B cell (primary cell): Measurements from ENCODE around the gene CDH13. TPM values are rescaled to one million over a fixed set of nuclear protein-coding genes. Genes with fewer than 3 reads are reported as not detected.

ENCODE experiments used
- ATAC-seq: fragments of 200-7000 bp; cut with Tn5 transposase; one replicate; pipeline ENCODE4 v1.10.0; 2021; ENCODE audit warnings: low read depth, mild to moderate bottlenecking, moderate number of reproducible peaks, moderate library complexity
- CTCF ChIA-PET: fragments of 350-600 bp; sonication (Branson Sonifier 250); formaldehyde crosslinking; loops from one replicate; lab custom pipeline; 2021; ENCODE audit warnings: antibody characterized with exemption, inconsistent platforms; lab: Charles Lee
- POLR2A ChIA-PET: fragments of 350-600 bp; sonication (Branson Sonifier 250); formaldehyde crosslinking; loops from one replicate; lab custom pipeline; 2021; ENCODE audit warnings: antibody characterized with exemption; lab: Charles Lee
- DNase-seq: peaks from one replicate; pipeline ENCODE4 v3.0.0; 2013
- H2AFZ ChIP-seq: 2 replicates; pipeline ENCODE4 v1.6.1; 2012; ENCODE audit warnings: mild to moderate bottlenecking, low read depth, low read length; ENCODE audit not compliant: insufficient read depth, poor library complexity, severe bottlenecking
- H3K27ac ChIP-seq, 2 donors: 1 replicate in 1 of 2; 2 replicates in 1 of 2; pipeline ENCODE4 v1.5.1; 2012 to 2013; ENCODE audit warnings: low read length in 2 of 2, mild to moderate bottlenecking in 2 of 2, moderate library complexity in 1 of 2
- H3K27me3 ChIP-seq, 4 experiments: fragments of 200-600 bp in 1 of 4; sonication (generic) in 1 of 4; replicated peaks in 1 of 4; 1 replicate in 2 of 4; 2 replicates in 2 of 4; pipeline versions ENCODE4 v1.6.1 to v1.7.0; 2013 to 2016; ENCODE audit warnings: low read length in 3 of 4, mild to moderate bottlenecking in 2 of 4, mixed read lengths in 1 of 4, moderate library complexity in 1 of 4; ENCODE audit not compliant: insufficient read depth in 4 of 4, control insufficient read depth in 3 of 4; ENCODE audit errors: control extremely low read depth in 1 of 4
- H3K36me3 ChIP-seq, 2 experiments: replicated peaks in 1 of 2; 1 replicate in 1 of 2; 2 replicates in 1 of 2; pipeline versions ENCODE4 v1.6.1 to v1.7.1; 2013; ENCODE audit warnings: low read length in 1 of 2; ENCODE audit not compliant: insufficient read depth in 2 of 2, control insufficient read depth in 1 of 2; ENCODE audit errors: control extremely low read depth in 1 of 2, extremely low read depth in 1 of 2
- H3K4me1 ChIP-seq, 2 donors: fragments of 200-600 bp in 1 of 2; sonication (generic) in 1 of 2; 1 replicate in 1 of 2; 2 replicates in 1 of 2; pipeline versions ENCODE4 v1.5.1 to v1.6.1; 2013 to 2017; ENCODE audit warnings: low read length in 2 of 2; ENCODE audit not compliant: control insufficient read depth in 2 of 2, insufficient read depth in 2 of 2
- H3K4me2 ChIP-seq: replicated peaks from 2 replicates; pipeline ENCODE3; 2012; ENCODE audit warnings: mild to moderate bottlenecking, low read depth, low read length; ENCODE audit not compliant: poor library complexity, severe bottlenecking
- H3K4me3 ChIP-seq, 5 experiments: fragments of 200-600 bp in 1 of 5; sonication (generic) in 1 of 5; 1 replicate in 3 of 5; 2 replicates in 2 of 5; pipeline versions ENCODE4 v1.5.1 to v1.7.0; 2011 to 2016; ENCODE audit warnings: low read length in 4 of 5, mild to moderate bottlenecking in 4 of 5, low read depth in 2 of 5, control low read depth in 1 of 5, moderate library complexity in 1 of 5; ENCODE audit not compliant: insufficient read depth in 1 of 5; ENCODE audit errors: control extremely low read depth in 1 of 5, extremely low read depth in 1 of 5
- H3K79me2 ChIP-seq: fragments of 200-600 bp; sonication (generic); one replicate; pipeline ENCODE4 v1.6.0; 2016; ENCODE audit warnings: low read length; ENCODE audit not compliant: control insufficient read depth, insufficient read depth
- H3K9ac ChIP-seq: fragments of 200-600 bp; sonication (generic); 2 replicates; pipeline ENCODE4 v1.6.1; 2017; ENCODE audit warnings: mild to moderate bottlenecking, low read length, moderate library complexity
- H3K9me3 ChIP-seq, 3 donors: one replicate each; pipeline versions ENCODE4 v1.6.1 to v1.7.1; 2013; ENCODE audit warnings: low read length in 2 of 3; ENCODE audit not compliant: control insufficient read depth in 2 of 3, insufficient read depth in 1 of 3; ENCODE audit errors: control extremely low read depth in 1 of 3
- H4K20me1 ChIP-seq: 2 replicates; pipeline ENCODE4 v1.6.0; 2012; ENCODE audit warnings: mild to moderate bottlenecking, low read length; ENCODE audit not compliant: insufficient read depth, control insufficient read depth, poor library complexity, severe bottlenecking
- H3K27ac Mint-ChIP-seq: one replicate; pipeline ENCODE4 v1.8.0; 2021; ENCODE audit warnings: mixed read lengths
- H3K27me3 Mint-ChIP-seq: one replicate; pipeline ENCODE4 v1.8.0; 2021; ENCODE audit warnings: mixed read lengths
- H3K4me1 Mint-ChIP-seq: one replicate; pipeline ENCODE4 v1.8.0; 2021; ENCODE audit warnings: mixed read lengths
- H3K4me3 Mint-ChIP-seq: one replicate; pipeline ENCODE4 v1.8.0; 2021; ENCODE audit warnings: mixed read lengths
- H3K9me3 Mint-ChIP-seq: one replicate; pipeline ENCODE4 v1.8.0; 2022; ENCODE audit warnings: mixed read lengths; ENCODE audit not compliant: insufficient read depth
- CTCF ChIP-seq: fragments of 200-600 bp; IDR thresholded peaks from one replicate; pipeline ENCODE4 v1.8.0; 2022; ENCODE audit warnings: antibody characterized with exemption, mild to moderate bottlenecking
- EZH2 ChIP-seq: IDR thresholded peaks from 2 replicates; pipeline ENCODE4 v1.6.1; 2012; ENCODE audit warnings: borderline replicate concordance, low read depth, mild to moderate bottlenecking, moderate library complexity, low read length; ENCODE audit not compliant: insufficient read depth, poor library complexity, severe bottlenecking
- WGBS: methylation state at CpG from one replicate; pipeline ENCODE4 v1.1.5; 2013; ENCODE audit warnings: missing lambda C conversion rate; ENCODE audit not compliant: insufficient coverage; 5-methylcytosine and 5-hydroxymethylcytosine counted together
- intact Hi-C: fragments of 100-400 bp; cut with micrococcal nuclease; formaldehyde crosslinking; loops from one replicate; pipeline ENCODE4 v1.10.0; 2022
- polyA plus RNA-seq: library from polyadenylated mRNA; depleted of rRNA; stranded (reverse); fragments of >200 nt; gene quantifications from 2 replicates; pipeline ENCODE4 v1.2.3, GENCODE V29; 2012
- total RNA-seq, 2 donors: library from RNA; stranded (reverse); fragments of 120-200 nt in 1 of 2; gene quantifications; 1 replicate in 1 of 2; 2 replicates in 1 of 2; pipeline versions ENCODE4 v1.2.3 to v1.2.4, GENCODE V29; 2013 to 2022

Gene CDH13
- total and polyA plus RNA-seq, 2 donors (not counting 1 experiment from before 2014, with no cell fraction given) = not detected

- CTCF ChIA-PET = no interaction called here
- H3K4me1 ChIP-seq = no peaks in the 10 kb centered on the region
- Mint-ChIP-seq H3K27ac (no peak overlapping the region), H3K4me1 (no peaks in the 10 kb centered on the region), H3K9me3 (no peaks in the 10 kb centered on the region), H3K27me3 (peaks cover 18% of the 10 kb centered on the region), H3K4me3 (no peak overlapping the region)
- no peak overlapping the region for H3K9ac ChIP-seq
- TF ChIP-seq EZH2 (no peak), CTCF (no peak)
- POLR2A ChIA-PET = no interaction called here
- DNase-seq (no peak), ATAC-seq (no peak)
- no peak overlapping the region for H3K27ac ChIP-seq
- H3K79me2 ChIP-seq = no peaks in the 10 kb centered on the region
- H3K9me3 ChIP-seq = no peaks in the 10 kb centered on the region
- no peak overlapping the region for H3K4me3 ChIP-seq
- no peaks in the 10 kb centered on the region for H3K36me3 ChIP-seq
- intact Hi-C loops = no loop called here
- H2AFZ ChIP-seq = no peak overlapping the region
- WGBS = 100% methylated on average over 1 of the region's 4 CpGs
- no peaks in the 10 kb centered on the region for H3K27me3 ChIP-seq
- no peaks in the 10 kb centered on the region for H4K20me1 ChIP-seq
- H3K4me2 ChIP-seq = no peak overlapping the region
Observed at GRCh38 chr16:83272843-83273242, 646.1 kb downstream of the CDH13 start.

GRCh38 chr16:83273504-83274173 lies 646.9 kb downstream of the CDH13 start:
- Histone ChIP-seq H3K4me3 (no peak overlapping the region), H3K9me3 (no peaks in the 10 kb centered on the region), H4K20me1 (no peaks in the 10 kb centered on the region), H2AFZ (no peak overlapping the region), H3K27ac (no peak overlapping the region), H3K27me3 (no peaks in the 10 kb centered on the region), H3K4me2 (no peak overlapping the region), H3K9ac (no peak overlapping the region), H3K36me3 (no peaks in the 10 kb centered on the region), H3K79me2 (no peaks in the 10 kb centered on the region), H3K4me1 (no peaks in the 10 kb centered on the region)
- TF ChIP-seq EZH2 = no peak
- TF ChIP-seq CTCF = no peak
- H3K4me3 Mint-ChIP-seq = no peak overlapping the region
- intact Hi-C loops = no loop called here
- ChIA-PET CTCF (no interaction called here), POLR2A (no interaction called here)
- no peaks in the 10 kb centered on the region for H3K4me1 Mint-ChIP-seq
- H3K27ac Mint-ChIP-seq = no peak overlapping the region
- no peak for DNase-seq
- no peaks in the 10 kb centered on the region for H3K9me3 Mint-ChIP-seq
- ATAC-seq = no peak
- WGBS = 100% methylated on average over 2 of the region's 9 CpGs
- H3K27me3 Mint-ChIP-seq = peaks cover 18% of the 10 kb centered on the region
